Measurements from ENCODE around the gene SART3. TPM values are rescaled to one million over a fixed set of nuclear protein-coding genes. Genes with fewer than 3 reads are reported as not detected.

SART3 gene
- total RNA-seq, 4 donors from 2014 or later: 31.6 to 48.0 (median 40.1) TPM

DNA sequence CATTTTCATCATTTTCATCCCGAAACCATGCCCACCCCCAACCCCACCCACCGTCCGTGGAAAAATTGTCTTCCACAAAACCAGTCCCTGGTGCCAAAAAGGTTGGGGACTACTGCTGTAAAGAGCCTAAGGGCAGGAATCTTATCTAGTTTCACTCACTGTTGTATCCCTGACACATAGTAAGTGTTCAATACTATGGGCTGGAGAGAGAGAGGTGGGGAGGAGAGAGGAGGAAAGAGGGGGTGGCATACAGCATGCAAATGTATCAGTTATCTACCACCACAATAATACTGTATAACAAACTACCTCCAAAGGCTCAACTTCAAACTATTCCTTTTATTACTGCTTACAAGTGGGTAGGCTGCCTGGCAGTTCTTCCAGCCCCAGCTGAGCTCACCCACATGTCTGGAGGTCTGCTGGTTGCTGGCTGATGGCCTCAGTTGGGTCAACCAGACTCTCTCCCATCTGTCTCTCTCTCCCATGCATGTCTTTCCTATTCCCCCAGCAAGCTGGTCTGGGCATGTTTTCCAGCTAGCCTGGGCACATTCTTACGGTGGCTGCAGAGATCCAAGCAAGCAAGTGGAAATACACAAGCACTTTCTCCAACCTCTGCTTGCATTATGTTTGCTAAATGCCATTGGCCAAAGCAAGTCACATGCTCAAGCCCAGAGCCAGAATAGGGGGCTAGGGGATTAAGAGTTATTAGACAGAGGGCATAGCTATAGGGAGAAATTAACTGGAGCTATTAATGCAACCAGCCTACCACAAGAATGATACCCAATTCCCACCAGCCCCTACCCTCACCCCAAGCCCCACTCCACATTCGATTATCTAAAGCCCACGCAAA is 77.5 kb downstream of the SART3 start:
- H3K9me3 ChIP-seq: peaks cover 0 to 9% (median 3%) of the 10 kb centered on the region in 4 donors
- no peak for TF ChIP-seq POLR2A (IDR thresholded peaks at IDR 0.05; ENCODE audit: low read depth)
- TF ChIP-seq POLR2AphosphoS5 (IDR thresholded peaks at IDR 0.05): no peak
- no peak for TF ChIP-seq CTCF (IDR thresholded peaks at IDR 0.05)
- no peak for TF ChIP-seq EP300 (IDR thresholded peaks at IDR 0.05)
- no peaks in the 10 kb centered on the region for H3K36me3 ChIP-seq
- WGBS: 67% methylated on average over 6 of the region's 6 CpGs
- no peak overlapping the region for H3K4me3 ChIP-seq
- H3K4me1 ChIP-seq: no peaks in the 10 kb centered on the region
- no peak overlapping the region for H3K27ac ChIP-seq (replicated peaks in 1 of 4)
- DNase-seq (ENCODE audit: extremely low spot score): no peak
- peaks cover 0 to 20% (median 0%) of the 10 kb centered on the region in 4 donors for H3K27me3 ChIP-seq
- intact Hi-C loops (cut with DNase I): no loop called here

DNA sequence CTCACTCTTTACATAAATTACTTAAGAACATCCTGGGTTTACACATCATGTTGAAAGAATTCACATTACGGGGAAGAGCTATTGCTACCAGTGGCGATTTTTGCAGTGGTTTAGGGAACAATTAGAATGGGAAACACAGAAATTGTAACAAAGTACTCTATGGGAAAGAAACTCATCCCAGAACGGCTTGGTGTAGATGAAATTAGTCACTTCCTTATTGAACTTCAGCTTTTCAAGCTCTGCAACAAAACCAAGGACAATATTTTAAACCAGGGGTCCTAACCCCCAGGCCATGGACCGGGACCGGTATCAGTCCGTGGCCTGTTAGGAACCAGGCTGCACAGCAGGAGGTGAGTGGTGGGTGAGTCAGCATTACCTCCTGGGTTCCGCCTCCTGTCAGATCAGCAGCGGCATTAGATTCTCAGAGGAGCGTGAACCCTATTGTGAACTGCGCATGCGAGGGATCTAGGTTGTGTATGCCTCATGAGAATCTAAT is 78.2 kb downstream of the SART3 start:
- TF ChIP-seq POLR2A (IDR thresholded peaks at IDR 0.05; ENCODE audit: low read depth) (no peak), POLR2AphosphoS5 (IDR thresholded peaks at IDR 0.05) (no peak), CTCF (IDR thresholded peaks at IDR 0.05) (no peak), EP300 (IDR thresholded peaks at IDR 0.05) (no peak)
- intact Hi-C loops (cut with DNase I): no loop called here
- Histone ChIP-seq H3K4me3 (no peak overlapping the region), H3K36me3 (no peaks in the 10 kb centered on the region), H3K9me3 (peaks cover 0 to 8% (median 3%) of the 10 kb centered on the region in 4 donors), H3K4me1 (no peaks in the 10 kb centered on the region), H3K27me3 (peaks cover 0 to 19% (median 0%) of the 10 kb centered on the region in 4 donors), H3K27ac (replicated peaks in 1 of 4) (no peak overlapping the region)
- WGBS: 74% methylated on average over 8 of the region's 11 CpGs
- no peak for DNase-seq (ENCODE audit: extremely low spot score)

DNA sequence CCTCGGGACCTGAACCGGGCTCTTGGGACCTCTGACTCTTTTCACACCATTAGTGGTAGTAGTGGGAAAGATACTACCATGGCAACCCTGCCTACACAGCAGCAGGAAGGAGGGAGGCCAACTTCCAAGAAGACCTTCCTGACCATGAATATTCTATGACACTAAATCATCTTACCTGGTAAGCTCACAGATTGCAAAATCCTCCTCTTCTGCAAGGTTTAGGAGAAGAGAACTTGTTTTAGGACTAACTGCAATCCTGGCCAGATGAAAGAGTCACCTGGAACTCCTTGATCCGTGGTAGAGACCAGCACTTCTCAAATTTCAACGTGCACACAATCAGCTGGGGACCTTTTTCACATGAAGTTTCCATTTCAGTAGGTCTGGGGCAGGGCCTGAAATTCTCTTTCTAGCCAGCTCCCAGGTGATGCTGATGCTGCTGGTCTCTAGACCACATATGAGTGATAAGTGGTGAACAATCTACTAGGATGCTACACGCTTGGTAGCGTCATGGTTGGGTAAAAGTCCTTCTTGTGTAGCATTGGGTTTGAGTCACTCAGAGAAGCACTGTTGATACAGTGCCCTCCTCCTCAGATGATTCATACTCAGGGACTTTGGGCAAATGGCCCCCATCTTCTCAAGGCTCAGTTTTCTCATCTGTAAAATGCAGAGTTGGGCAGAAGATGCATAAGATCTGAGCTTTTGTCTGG is 81.5 kb downstream of the SART3 start:
- no peak for TF ChIP-seq CTCF (IDR thresholded peaks at IDR 0.05)
- no peak for TF ChIP-seq POLR2A (IDR thresholded peaks at IDR 0.05; ENCODE audit: low read depth)
- TF ChIP-seq POLR2AphosphoS5 (IDR thresholded peaks at IDR 0.05): no peak
- TF ChIP-seq EP300 (IDR thresholded peaks at IDR 0.05): no peak
- WGBS: 77% methylated on average over 6 of the region's 6 CpGs
- no peak for DNase-seq (ENCODE audit: extremely low spot score)
- Histone ChIP-seq H3K9me3 (no peaks in the 10 kb centered on the region), H3K4me3 (no peak overlapping the region), H3K4me1 (no peaks in the 10 kb centered on the region), H3K27me3 (peaks cover 0 to 18% (median 0%) of the 10 kb centered on the region in 4 donors), H3K36me3 (no peaks in the 10 kb centered on the region), H3K27ac (replicated peaks in 1 of 4) (no peak overlapping the region)
- intact Hi-C loops (cut with DNase I): no loop called here

- peaks cover 0 to 25% (median 0%) of the 10 kb centered on the region in 4 donors for H3K27me3 ChIP-seq
Observed at GRCh38 chr12:108478611-108479206, 82.3 kb downstream of the SART3 start.

More at GRCh38 chr12:108478611-108479206, 82.3 kb downstream of the SART3 start:
- Histone ChIP-seq H3K4me3 (no peak overlapping the region), H3K9me3 (no peaks in the 10 kb centered on the region), H3K36me3 (no peaks in the 10 kb centered on the region), H3K4me1 (no peaks in the 10 kb centered on the region), H3K27ac (replicated peaks in 1 of 4) (no peak overlapping the region)
- intact Hi-C loops (cut with DNase I): no loop called here
- TF ChIP-seq CTCF (IDR thresholded peaks at IDR 0.05): no peak
- no peak for TF ChIP-seq POLR2AphosphoS5 (IDR thresholded peaks at IDR 0.05)
- TF ChIP-seq POLR2A (IDR thresholded peaks at IDR 0.05; ENCODE audit: low read depth): no peak
- no peak for TF ChIP-seq EP300 (IDR thresholded peaks at IDR 0.05)
- DNase-seq (ENCODE audit: extremely low spot score): no peak
- 80% methylated on average over 8 of the region's 8 CpGs for WGBS
